Activated CD8-positive, alpha-beta memory T cell treated with anti-CD3 and anti-CD28 coated beads for 1 hour (primary cell): ENCODE measurements around the gene PTPN12.
"Not testable (repeated sequence)": the region's sequence is repeated elsewhere in the genome, so short reads cannot be mapped to it uniquely, and the experiment has no call there.

ENCODE experiments used
- DNase-seq, 2 donors: peaks; one replicate each; pipeline ENCODE4 v3.0.0-alpha.2; 2020; ENCODE audit warnings: low read depth in 1 of 2; ENCODE audit errors: extremely low read depth in 1 of 2

PTPN12 gene

GRCh38 chr7:77575187-77575586 lies 38.1 kb downstream of the PTPN12 start:
- no peak for DNase-seq

DNA sequence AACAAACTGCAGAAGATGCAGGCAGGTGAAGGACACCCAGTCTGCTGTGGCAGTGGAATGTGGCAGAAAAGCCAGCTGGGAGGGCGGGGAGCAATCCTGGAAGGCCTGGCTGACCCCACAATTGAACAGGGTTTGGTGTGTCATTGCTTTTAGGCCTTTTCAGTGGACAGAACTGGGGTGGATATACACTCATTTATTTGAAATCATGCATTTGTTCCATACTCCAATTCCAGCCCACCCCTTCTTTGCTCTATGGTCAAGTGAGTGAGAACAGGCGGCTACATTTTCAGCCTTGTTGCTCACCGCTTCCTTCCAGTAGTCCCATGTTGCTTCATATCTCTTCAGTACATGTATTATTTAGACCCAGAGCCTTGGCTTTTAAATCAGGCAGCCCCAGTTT lies 39.8 kb downstream of the PTPN12 start:
- no peak for DNase-seq

GRCh38 chr7:77579797-77580196 lies 42.7 kb downstream of the PTPN12 start:
- no peak for DNase-seq

GRCh38 chr7:77580762-77581350 lies 43.8 kb downstream of the PTPN12 start:
- DNase-seq: no peak

DNA sequence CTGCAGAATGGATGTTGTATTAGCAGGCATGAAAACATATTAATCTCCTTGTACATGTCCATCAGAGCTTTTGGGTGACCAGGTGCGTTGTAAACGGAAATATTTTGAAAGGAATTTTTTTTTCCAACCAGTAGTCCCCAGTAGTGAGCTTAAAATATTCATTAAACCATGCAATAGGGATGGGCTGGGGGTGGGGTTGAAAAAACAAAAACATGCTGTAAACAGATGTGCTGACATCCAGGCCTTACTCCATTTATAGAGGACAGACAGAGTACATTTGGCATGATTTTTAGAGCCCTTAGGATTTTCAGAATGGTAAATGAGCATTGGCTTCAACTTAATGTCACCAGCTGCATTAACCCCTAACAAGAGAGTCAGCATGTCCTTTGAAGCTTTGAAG lies 50.2 kb downstream of the PTPN12 start:
- DNase-seq: no peak

- no peak for DNase-seq
Observed at GRCh38 chr7:77600952-77601351, 63.9 kb downstream of the PTPN12 start.

- no peak for DNase-seq
Observed at GRCh38 chr7:77606562-77606961, 69.5 kb downstream of the PTPN12 start.

DNA sequence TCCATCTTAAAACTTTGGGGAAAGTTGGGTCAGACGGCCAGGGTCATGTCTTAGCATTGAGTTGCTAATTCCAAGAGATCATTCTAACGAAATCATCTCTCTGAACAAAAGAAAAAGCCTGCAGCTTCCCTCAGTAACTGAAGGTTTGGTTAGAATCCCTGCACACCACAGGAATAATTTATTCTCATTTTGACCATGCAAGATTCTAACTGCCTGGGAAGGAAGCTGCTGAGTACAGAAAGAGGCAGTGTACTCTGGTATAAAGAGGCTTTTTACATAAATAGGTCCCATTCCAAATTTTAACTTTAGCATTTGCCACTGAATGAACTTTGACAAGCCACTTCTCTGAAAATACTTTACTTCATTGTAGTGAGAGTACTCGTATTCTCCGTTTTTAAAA lies 82.2 kb downstream of the PTPN12 start:
- no peak for DNase-seq

DNA sequence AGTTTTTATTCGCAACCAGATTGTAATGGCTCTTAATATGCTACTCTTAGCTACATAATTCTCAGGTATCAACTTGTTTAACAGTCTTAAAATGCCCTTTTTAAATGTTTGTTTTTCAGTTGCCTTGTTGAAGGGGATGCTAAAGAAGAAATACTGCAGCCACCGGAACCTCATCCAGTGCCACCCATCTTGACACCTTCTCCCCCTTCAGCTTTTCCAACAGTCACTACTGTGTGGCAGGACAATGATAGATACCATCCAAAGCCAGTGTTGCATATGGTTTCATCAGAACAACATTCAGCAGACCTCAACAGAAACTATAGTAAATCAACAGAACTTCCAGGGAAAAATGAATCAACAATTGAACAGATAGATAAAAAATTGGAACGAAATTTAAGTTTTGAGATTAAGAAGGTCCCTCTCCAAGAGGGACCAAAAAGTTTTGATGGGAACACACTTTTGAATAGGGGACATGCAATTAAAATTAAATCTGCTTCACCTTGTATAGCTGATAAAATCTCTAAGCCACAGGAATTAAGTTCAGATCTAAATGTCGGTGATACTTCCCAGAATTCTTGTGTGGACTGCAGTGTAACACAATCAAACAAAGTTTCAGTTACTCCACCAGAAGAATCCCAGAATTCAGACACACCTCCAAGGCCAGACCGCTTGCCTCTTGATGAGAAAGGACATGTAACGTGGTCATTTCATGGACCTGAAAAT lies 89.7 kb downstream of the PTPN12 start:
- no peak for DNase-seq

DNA sequence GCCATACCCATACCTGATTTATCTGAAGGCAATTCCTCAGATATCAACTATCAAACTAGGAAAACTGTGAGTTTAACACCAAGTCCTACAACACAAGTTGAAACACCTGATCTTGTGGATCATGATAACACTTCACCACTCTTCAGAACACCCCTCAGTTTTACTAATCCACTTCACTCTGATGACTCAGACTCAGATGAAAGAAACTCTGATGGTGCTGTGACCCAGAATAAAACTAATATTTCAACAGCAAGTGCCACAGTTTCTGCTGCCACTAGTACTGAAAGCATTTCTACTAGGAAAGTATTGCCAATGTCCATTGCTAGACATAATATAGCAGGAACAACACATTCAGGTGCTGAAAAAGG lies 90.2 kb downstream of the PTPN12 start:
- DNase-seq: no peak

DNA sequence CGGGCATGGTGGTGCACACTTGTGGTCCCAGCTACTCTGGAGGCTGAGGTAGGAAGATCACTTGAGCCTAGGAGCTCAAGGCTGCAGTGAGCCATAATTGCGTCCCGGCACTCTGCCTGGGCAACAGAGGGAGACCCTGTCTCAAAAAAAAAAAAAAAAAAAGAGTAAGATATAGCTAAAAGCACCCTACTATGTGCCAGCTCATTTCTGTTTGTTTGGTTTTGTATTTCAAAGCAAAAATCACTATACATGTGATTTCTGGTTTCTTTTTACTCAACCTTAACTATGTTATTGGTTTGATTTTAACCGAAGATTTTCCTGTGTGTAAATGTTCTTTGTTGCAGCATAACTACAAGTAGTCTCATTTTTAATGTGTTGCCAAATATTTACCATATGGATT lies 92.7 kb downstream of the PTPN12 start:
- no peak for DNase-seq

DNA sequence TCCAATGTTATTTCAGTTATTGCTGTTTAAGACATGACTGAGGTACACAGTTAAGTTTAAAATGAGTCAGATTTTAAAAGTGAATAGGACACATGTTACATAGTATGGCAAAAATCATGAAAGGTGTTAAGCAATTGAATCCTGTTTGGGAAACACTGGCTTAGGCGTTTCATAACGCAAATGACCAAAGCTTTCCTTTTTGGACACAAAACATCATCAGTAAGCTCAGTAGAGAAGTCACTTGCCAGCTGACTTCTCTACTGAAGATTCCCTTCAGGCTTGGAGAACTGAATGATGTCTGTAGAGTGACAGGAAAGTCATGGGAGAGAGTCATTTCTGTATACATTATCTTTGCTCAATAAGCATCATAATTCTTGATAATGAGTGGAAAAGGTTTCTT lies 94.7 kb downstream of the PTPN12 start:
- no peak for DNase-seq

DNA sequence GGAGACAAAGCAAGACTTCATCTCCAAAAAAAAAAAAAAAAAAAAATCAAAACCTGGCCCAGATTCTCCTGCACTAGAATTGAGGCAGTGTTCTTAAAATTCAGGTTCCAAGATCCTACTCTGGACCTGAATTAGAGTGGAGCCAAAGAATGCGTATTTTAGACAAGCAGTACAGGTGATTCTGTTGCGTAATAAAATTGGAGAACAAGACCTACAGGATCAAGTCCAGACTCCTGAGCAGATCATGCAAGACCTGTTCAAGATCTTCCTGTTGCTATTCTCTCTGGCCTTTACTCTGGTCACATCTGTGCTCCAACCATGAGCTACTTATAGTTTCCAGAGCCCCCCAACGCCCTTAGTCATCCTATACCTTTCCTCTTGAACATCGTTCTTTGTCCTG lies 107.7 kb downstream of the PTPN12 start:
- DNase-seq: no peak

DNA sequence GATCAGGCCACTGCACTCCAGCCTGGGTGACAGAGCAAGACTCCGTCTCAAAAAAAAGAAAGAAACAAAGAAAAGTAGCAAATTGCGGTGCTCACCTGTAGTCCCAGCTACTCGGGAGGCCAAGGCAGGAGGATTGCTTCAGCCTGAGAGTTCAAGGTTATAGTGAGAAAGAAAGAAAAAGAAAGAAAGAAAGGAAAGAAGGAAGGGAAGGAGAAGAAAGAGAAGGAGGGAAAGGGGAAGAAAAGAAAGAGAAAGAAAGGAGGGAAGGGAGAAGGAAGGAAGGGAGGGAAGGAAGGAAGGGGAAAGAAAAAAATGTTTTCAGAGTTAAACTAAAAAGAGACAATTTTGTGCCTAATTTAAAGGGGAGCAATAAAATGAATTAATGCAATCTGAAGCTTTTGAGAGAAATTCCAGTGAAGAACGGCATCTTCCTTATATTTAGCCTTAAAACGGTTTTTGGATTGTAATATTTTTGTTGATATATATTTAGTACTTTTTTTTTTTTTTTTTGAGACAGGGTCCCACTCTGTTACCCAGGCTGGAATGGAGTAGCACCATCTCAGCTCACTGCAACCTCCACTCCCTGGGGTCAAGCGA lies 111.7 kb downstream of the PTPN12 start:
- no peak for DNase-seq

DNA sequence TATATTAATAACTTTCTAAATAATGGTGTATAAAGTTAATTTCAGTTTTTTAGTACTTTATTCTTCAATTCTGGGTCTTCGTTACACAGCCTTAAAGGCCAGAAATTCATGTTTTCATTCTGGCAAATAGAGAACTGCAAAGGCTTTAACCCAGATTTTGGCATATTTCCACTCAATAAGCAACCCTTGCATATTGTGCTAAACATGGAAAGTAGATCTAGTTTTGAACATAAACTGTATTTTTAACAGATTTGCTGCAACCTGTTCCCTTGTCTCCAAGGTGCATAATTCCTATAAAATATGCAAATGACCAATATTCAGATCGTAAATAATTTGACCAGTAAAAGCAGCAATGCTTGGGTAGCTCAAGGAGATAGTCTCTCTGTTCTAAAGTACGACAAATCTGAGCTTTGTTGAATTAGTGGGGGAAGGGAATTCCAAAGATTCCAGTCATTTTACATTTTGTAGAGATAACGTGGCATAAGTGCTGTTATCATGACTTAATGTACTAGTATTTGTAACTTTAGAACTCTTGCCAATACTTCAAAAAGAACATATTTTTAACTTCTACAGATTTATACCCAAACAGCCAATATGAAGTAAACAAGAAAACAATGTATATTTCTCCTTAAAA lies 112.7 kb downstream of the PTPN12 start:
- no peak for DNase-seq

- DNase-seq: no peak
Observed at GRCh38 chr7:77651575-77652162, 114.6 kb downstream of the PTPN12 start.

GRCh38 chr7:77652826-77653225 lies 115.7 kb downstream of the PTPN12 start:
- DNase-seq: not testable (repeated sequence)

- no peak for DNase-seq
Observed at GRCh38 chr7:77653572-77653971, 116.5 kb downstream of the PTPN12 start.

- DNase-seq: no peak
Observed at GRCh38 chr7:77655356-77655755, 118.3 kb downstream of the PTPN12 start.

DNA sequence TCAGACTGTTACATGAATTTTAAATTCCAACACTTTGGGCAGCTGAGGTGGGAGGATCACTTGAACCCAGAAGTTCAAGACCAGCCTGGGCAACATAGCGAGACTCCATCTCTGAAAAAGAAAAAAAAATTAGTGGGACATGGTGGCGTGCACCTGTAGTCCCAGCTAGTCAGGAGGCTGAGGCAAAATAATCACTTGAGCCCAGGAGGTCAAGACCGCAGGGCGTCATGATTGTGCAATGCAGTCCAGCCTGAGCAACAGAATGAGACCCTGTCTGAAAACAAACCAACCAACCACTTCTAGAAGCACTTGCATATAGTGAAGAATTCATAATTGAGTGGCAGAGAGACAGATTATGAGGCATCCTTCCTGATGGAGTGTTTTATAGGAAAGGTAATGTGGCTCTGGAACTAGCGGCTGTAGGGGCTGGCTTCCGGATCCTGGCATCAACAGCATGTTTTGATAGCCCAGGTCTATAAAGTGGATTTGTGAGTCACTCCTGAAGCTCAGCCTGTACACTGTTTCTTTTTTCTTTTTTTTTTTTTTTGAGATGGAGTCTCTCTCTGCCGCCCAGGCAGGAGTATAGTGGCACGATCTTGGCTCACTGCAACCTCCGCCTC lies 118.9 kb downstream of the PTPN12 start:
- DNase-seq: no peak
